ENCODE measurements around the gene REV1. TPM values are rescaled to one million over a fixed set of nuclear protein-coding genes. Genes with fewer than 3 reads are reported as not detected.

The REV1 gene
- total and polyA plus RNA-seq, 4 donors, result 4.0 to 37.7 (median 16.2) TPM

GRCh38 chr2:99417396-99417795 is 72.4 kb downstream of the REV1 start (continued):
- no peak for TF ChIP-seq REST (IDR thresholded peaks at IDR 0.05)

- Histone ChIP-seq H3K9me3 (ENCODE audit: control insufficient read depth in 4 of 4, low read length in 3 of 4) (no peaks in the 10 kb centered on the region), H3K27me3 (ENCODE audit: control insufficient read depth in 4 of 4, insufficient read depth in 4 of 4, low read length in 3 of 4) (no peaks in the 10 kb centered on the region), H3K4me3 (ENCODE audit: low read depth in 1 of 3, low read length in 3 of 3) (no peak overlapping the region), H3K27ac (ENCODE audit: low read depth in 1 of 2, low read length in 2 of 2) (no peak overlapping the region), H3K36me3 (ENCODE audit: control insufficient read depth in 4 of 4, insufficient read depth in 3 of 4, low read depth in 1 of 4, low read length in 3 of 4) (peaks cover 4 to 54% (median 41%) of the 10 kb centered on the region in 4 donors), H3K4me1 (ENCODE audit: control insufficient read depth in 4 of 4, insufficient read depth in 4 of 4, low read length in 3 of 4) (no peaks in the 10 kb centered on the region), H3K9ac (ENCODE audit: low read depth in 1 of 2, low read length in 2 of 2) (no peak overlapping the region)
- 85% methylated on average over 1 of the region's 1 CpG for WGBS
- no peak for DNase-seq (ENCODE audit: low spot score)
- TF ChIP-seq ATF3 (IDR thresholded peaks at IDR 0.05) (no peak), HNF4G (IDR thresholded peaks at IDR 0.05) (no peak), YY1 (IDR thresholded peaks at IDR 0.05) (no peak), SP1 (IDR thresholded peaks at IDR 0.05) (no peak), NR2F2 (IDR thresholded peaks at IDR 0.05) (no peak), FOXA1 (IDR thresholded peaks at IDR 0.05) (no peak), JUND (IDR thresholded peaks at IDR 0.05) (no peak), TAF1 (conservative IDR thresholded peaks at IDR 0.05) (no peak), EGR1 (IDR thresholded peaks at IDR 0.05; ENCODE audit: low read depth in 2 of 2) (no peak), FOXA2 (IDR thresholded peaks at IDR 0.05) (no peak), REST (IDR thresholded peaks at IDR 0.05) (no peak), RXRA (IDR thresholded peaks at IDR 0.05) (no peak), CTCF (IDR thresholded peaks at IDR 0.05; ENCODE audit: low read depth, low read length, missing input control) (no peak), RAD21 (IDR thresholded peaks at IDR 0.05) (no peak), MAX (IDR thresholded peaks at IDR 0.05) (no peak), HNF4A (conservative IDR thresholded peaks at IDR 0.05) (no peak), GABPA (IDR thresholded peaks at IDR 0.05 in 1 of 2, conservative IDR thresholded peaks at IDR 0.05 in 1 of 2) (no peak), ZBTB33 (IDR thresholded peaks at IDR 0.05) (no peak)
Observed at GRCh38 chr2:99414566-99414965, 75.3 kb downstream of the REV1 start.

Data from liver (tissue), 9 donors.